ENCODE results near the gene GNB2. TPM values are rescaled to one million over a fixed set of nuclear protein-coding genes. Genes with fewer than 3 reads are reported as not detected.
A peak's percentile ranks its signal among the peaks of the same experiment; 100 is the strongest.

GNB2 gene
- total RNA-seq: 100 to 1,000 TPM; 221 TPM

- peak; percentile 100 for DNase-seq
- Mint-ChIP-seq H3K9me3 (no peaks in the 10 kb centered on the region), H3K27me3 (ENCODE audit: low read depth) (no peaks in the 10 kb centered on the region), H3K4me3 (peak within 1 kb of the TSS; percentile 97), H3K27ac (peak within 1 kb of the TSS; percentile 95), H3K4me1 (ENCODE audit: low read depth) (peaks cover 17% of the 10 kb centered on the region), H3K36me3 (ENCODE audit: low read depth) (peaks cover 13% of the 10 kb centered on the region)
- CTCF ChIA-PET: interaction anchor here (0.6 to 1.0 kb wide), 4 partner anchors 18 to 92 kb away, joined by 3 to 5 read pairs (median 3); no protein-coding TSS in a partner anchor
- intact Hi-C loops (cut with micrococcal nuclease): loop anchor here (1.0 kb wide), 1 partner anchor 245 kb away; the partner anchor contains the start of gene ZCWPW1
These were observed at the start of gene GNB2 for GRCh38 chr7:100673302-100673941. TSS of gene GNB2 (plus strand) at chr7:100673740. CDS start at chr7:100676266, 2,526 bp downstream.

GRCh38 chr7:100623951-100624824, 49.4 kb upstream of the GNB2 start:
- H3K27ac Mint-ChIP-seq: no peak overlapping the region
- intact Hi-C loops (cut with micrococcal nuclease): no loop called here
- no peak overlapping the region for H3K4me3 Mint-ChIP-seq
- H3K36me3 Mint-ChIP-seq (ENCODE audit: low read depth): no peaks in the 10 kb centered on the region
- H3K4me1 Mint-ChIP-seq (ENCODE audit: low read depth): peaks cover 15% of the 10 kb centered on the region
- DNase-seq: no peak
- no peaks in the 10 kb centered on the region for H3K9me3 Mint-ChIP-seq
- CTCF ChIA-PET: interaction anchor here (1.0 kb wide), 1 partner anchor 9 kb away, joined by 3 read pairs; no protein-coding TSS in a partner anchor
- H3K27me3 Mint-ChIP-seq (ENCODE audit: low read depth): no peaks in the 10 kb centered on the region

GRCh38 chr7:100626055-100626454, 47.5 kb upstream of the GNB2 start:
- CTCF ChIA-PET: interaction anchor here (0.6 to 2.5 kb wide), 4 partner anchors 41 to 548 kb away, joined by 3 to 13 read pairs (median 6); partner anchors contain the start of gene LRCH4
- Mint-ChIP-seq H3K9me3 (no peaks in the 10 kb centered on the region), H3K27ac (no peak overlapping the region), H3K4me3 (peak overlapping the region; percentile 45), H3K36me3 (ENCODE audit: low read depth) (no peaks in the 10 kb centered on the region), H3K27me3 (ENCODE audit: low read depth) (no peaks in the 10 kb centered on the region), H3K4me1 (ENCODE audit: low read depth) (peaks cover 24% of the 10 kb centered on the region)
- intact Hi-C loops (cut with micrococcal nuclease): loop anchor here (1.0 to 5.0 kb wide), 5 partner anchors 14 to 226 kb away; partner anchors contain the start of genes FBXO24, LRCH4, MEPCE and MOSPD3
- no peak for DNase-seq

- peak; percentile 91 for DNase-seq
- Mint-ChIP-seq H3K27me3 (ENCODE audit: low read depth) (no peaks in the 10 kb centered on the region), H3K36me3 (ENCODE audit: low read depth) (no peaks in the 10 kb centered on the region), H3K9me3 (no peaks in the 10 kb centered on the region), H3K4me3 (peak overlapping the region; percentile 66), H3K4me1 (ENCODE audit: low read depth) (peaks cover 24% of the 10 kb centered on the region), H3K27ac (peak overlapping the region; percentile 24)
- CTCF ChIA-PET: interaction anchor here (0.6 to 2.5 kb wide), 5 partner anchors 14 to 549 kb away, joined by 3 to 13 read pairs (median 5); partner anchors contain the start of genes LRCH4 and MOSPD3
- intact Hi-C loops (cut with micrococcal nuclease): loop anchor here (1.0 to 5.0 kb wide), 5 partner anchors 14 to 226 kb away; partner anchors contain the start of genes FBXO24, LRCH4, MEPCE and MOSPD3
These were observed 46.9 kb upstream of the GNB2 start for GRCh38 chr7:100626530-100627237.

- Mint-ChIP-seq H3K9me3 (no peaks in the 10 kb centered on the region), H3K36me3 (ENCODE audit: low read depth) (no peaks in the 10 kb centered on the region), H3K27me3 (ENCODE audit: low read depth) (no peaks in the 10 kb centered on the region), H3K27ac (no peak overlapping the region), H3K4me3 (peak overlapping the region; percentile 66), H3K4me1 (ENCODE audit: low read depth) (peaks cover 25% of the 10 kb centered on the region)
- intact Hi-C loops (cut with micrococcal nuclease): loop anchor here (5.0 kb wide), 2 partner anchors 50 to 225 kb away; partner anchors contain the start of gene SLC12A9
- no peak for DNase-seq
- CTCF ChIA-PET: interaction anchor here (1.0 to 2.5 kb wide), 4 partner anchors 15 to 65 kb away, joined by 3 to 13 read pairs (median 4); partner anchors contain the start of genes LRCH4 and MOSPD3
These were observed 46.3 kb upstream of the GNB2 start for GRCh38 chr7:100627238-100627549.

GRCh38 chr7:100629117-100629716, 44.3 kb upstream of the GNB2 start:
- H3K4me3 Mint-ChIP-seq: no peak overlapping the region
- peak; percentile 51 for DNase-seq
- H3K9me3 Mint-ChIP-seq: no peaks in the 10 kb centered on the region
- CTCF ChIA-PET: interaction anchor here (0.5 to 2.5 kb wide), 9 partner anchors 16 to 630 kb away, joined by 3 to 16 read pairs (median 4); partner anchors contain the start of genes FBXO24, LRCH4, MOSPD3 and POP7
- no peaks in the 10 kb centered on the region for H3K36me3 Mint-ChIP-seq (ENCODE audit: low read depth)
- H3K4me1 Mint-ChIP-seq (ENCODE audit: low read depth): peaks cover 35% of the 10 kb centered on the region
- H3K27me3 Mint-ChIP-seq (ENCODE audit: low read depth): no peaks in the 10 kb centered on the region
- intact Hi-C loops (cut with micrococcal nuclease): loop anchor here (5.0 kb wide), 2 partner anchors 48 to 223 kb away; partner anchors contain the start of gene SLC12A9
- no peak overlapping the region for H3K27ac Mint-ChIP-seq

- Mint-ChIP-seq H3K4me3 (no peak overlapping the region), H3K27me3 (ENCODE audit: low read depth) (no peaks in the 10 kb centered on the region), H3K9me3 (no peaks in the 10 kb centered on the region), H3K27ac (peak overlapping the region; percentile 26), H3K4me1 (ENCODE audit: low read depth) (peaks cover 35% of the 10 kb centered on the region), H3K36me3 (ENCODE audit: low read depth) (peaks cover 3% of the 10 kb centered on the region)
- DNase-seq: no peak
- CTCF ChIA-PET: interaction anchor here (0.6 to 2.5 kb wide), 6 partner anchors 17 to 185 kb away, joined by 3 to 16 read pairs (median 4); partner anchors contain the start of gene MOSPD3
- intact Hi-C loops (cut with micrococcal nuclease): loop anchor here (5.0 kb wide), 1 partner anchor 97 kb away; no protein-coding TSS in a partner anchor
These were observed 43.5 kb upstream of the GNB2 start for GRCh38 chr7:100630066-100630465.

GRCh38 chr7:100632951-100633717, 40.4 kb upstream of the GNB2 start:
- H3K36me3 Mint-ChIP-seq (ENCODE audit: low read depth): peaks cover 6% of the 10 kb centered on the region
- intact Hi-C loops (cut with micrococcal nuclease): loop anchor here (1.0 to 5.0 kb wide), 2 partner anchors 58 to 94 kb away; no protein-coding TSS in a partner anchor
- H3K9me3 Mint-ChIP-seq: no peaks in the 10 kb centered on the region
- CTCF ChIA-PET: interaction anchor here (0.6 to 3.9 kb wide), 15 partner anchors 9 to 92 kb away, joined by 3 to 38 read pairs (median 4); partner anchors contain the start of genes ACTL6B, MOSPD3 and POP7
- H3K27ac Mint-ChIP-seq: peak overlapping the region; percentile 76
- peak overlapping the region; percentile 80 for H3K4me3 Mint-ChIP-seq
- DNase-seq: peak; percentile 71
- peaks cover 22% of the 10 kb centered on the region for H3K4me1 Mint-ChIP-seq (ENCODE audit: low read depth)
- H3K27me3 Mint-ChIP-seq (ENCODE audit: low read depth): no peaks in the 10 kb centered on the region

GRCh38 chr7:100639995-100640516, 33.5 kb upstream of the GNB2 start:
- CTCF ChIA-PET: interaction anchor here (0.6 kb wide), 2 partner anchors 212 to 536 kb away, joined by 3 read pairs; partner anchors contain the start of gene SLC12A9
- DNase-seq: no peak
- Mint-ChIP-seq H3K4me3 (no peak overlapping the region), H3K27ac (no peak overlapping the region), H3K4me1 (ENCODE audit: low read depth) (no peaks in the 10 kb centered on the region), H3K27me3 (ENCODE audit: low read depth) (no peaks in the 10 kb centered on the region), H3K36me3 (ENCODE audit: low read depth) (peaks cover 3% of the 10 kb centered on the region), H3K9me3 (no peaks in the 10 kb centered on the region)
- intact Hi-C loops (cut with micrococcal nuclease): no loop called here

GRCh38 chr7:100640517-100641440, 32.8 kb upstream of the GNB2 start:
- intact Hi-C loops (cut with micrococcal nuclease): no loop called here
- CTCF ChIA-PET: no interaction called here
- Mint-ChIP-seq H3K36me3 (ENCODE audit: low read depth) (peaks cover 2% of the 10 kb centered on the region), H3K4me1 (ENCODE audit: low read depth) (no peaks in the 10 kb centered on the region), H3K27ac (no peak overlapping the region), H3K27me3 (ENCODE audit: low read depth) (no peaks in the 10 kb centered on the region), H3K9me3 (no peaks in the 10 kb centered on the region), H3K4me3 (no peak overlapping the region)
- DNase-seq: no peak

Measured in activated naive CD4-positive, alpha-beta T cell treated with anti-CD3 and anti-CD28 coated beads for 36 hours (primary cell).